Spinal cord (tissue), 10 donors: Measurements from ENCODE around the gene SERPINB2. TPM values are rescaled to one million over a fixed set of nuclear protein-coding genes. Genes with fewer than 3 reads are reported as not detected.

Experiments used
- DNase-seq, 6 donors: peaks; one replicate each; pipeline versions ENCODE4 v3.0.0 to v3.0.0-alpha.2; 2013 to 2015; ENCODE audit warnings: low spot score in 6 of 6, low read depth in 4 of 6
- H3K27ac ChIP-seq: one replicate; pipeline ENCODE4 v1.5.1; 2013; ENCODE audit warnings: low read depth, low read length, control low read depth
- H3K27me3 ChIP-seq: one replicate; pipeline ENCODE4 v1.6.1; 2013; ENCODE audit warnings: low read length; ENCODE audit not compliant: control insufficient read depth, insufficient read depth
- H3K36me3 ChIP-seq: one replicate; pipeline ENCODE4 v1.6.1; 2013; ENCODE audit warnings: low read length; ENCODE audit not compliant: control insufficient read depth, insufficient read depth
- H3K4me1 ChIP-seq: one replicate; pipeline ENCODE4 v1.6.1; 2013; ENCODE audit warnings: low read length; ENCODE audit not compliant: control insufficient read depth, insufficient read depth
- H3K4me3 ChIP-seq: one replicate; pipeline ENCODE4 v1.5.1; 2013; ENCODE audit warnings: low read depth, low read length, control low read depth
- H3K9me3 ChIP-seq: one replicate; pipeline ENCODE4 v1.6.1; 2013; ENCODE audit warnings: low read length; ENCODE audit not compliant: control insufficient read depth, insufficient read depth
- WGBS: methylation state at CpG from one replicate; pipeline ENCODE4 v1.1.5; 2013; ENCODE audit warnings: missing lambda C conversion rate; ENCODE audit not compliant: insufficient coverage; 5-methylcytosine and 5-hydroxymethylcytosine counted together
- long read RNA-seq, 4 donors: transcript quantifications; one replicate each; lab custom pipeline, GENCODE V29; 2026
- polyA plus RNA-seq, 2 donors: library from polyadenylated mRNA; unstranded; fragments of 120-200 nt; gene quantifications; one replicate each; pipeline ENCODE4 v1.2.1, GENCODE V29; 2013; ENCODE audit not compliant: insufficient read length in 2 of 2
- total RNA-seq, 2 donors: library from RNA; depleted of rRNA in 1 of 2; stranded (reverse); fragments of 120-200 nt in 1 of 2; fragments of >200 nt in 1 of 2; gene quantifications; one replicate each; pipeline versions ENCODE4 v1.2.3 to v1.2.4, GENCODE V29; 2013 to 2014
- donor health status: healthy.

The SERPINB2 gene
- total RNA-seq (under 1 TPM; 0.28 to 0.69 TPM), polyA plus RNA-seq (not detected)
- long read RNA-seq, donor 1 = 0 reads
- long read RNA-seq, donor 2 = 0 reads
- long read RNA-seq, donor 3 = 0 reads
- long read RNA-seq, donor 4 = 0 reads

DNA sequence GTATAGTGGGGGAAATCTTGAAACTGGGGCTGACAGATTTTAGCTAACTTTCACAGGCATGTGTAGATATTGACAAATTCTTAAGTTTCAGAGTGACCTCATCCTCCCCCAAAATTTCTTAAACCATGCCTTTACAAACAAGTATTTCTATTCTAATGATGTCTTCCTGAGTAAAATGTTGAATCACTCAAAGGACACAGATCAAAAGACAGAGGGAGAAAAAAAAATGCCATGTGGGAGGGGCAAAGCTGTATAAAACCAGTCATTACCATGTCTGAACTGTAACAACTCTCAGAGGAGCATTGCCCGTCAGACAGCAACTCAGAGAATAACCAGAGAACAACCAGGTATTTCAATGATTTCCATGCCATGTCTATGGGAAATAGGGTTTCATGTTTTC lies at the start of gene SERPINB2:
Gene SERPINB2, plus strand, starts transcription at position 282 of the 400 bp plus-strand sequence. CDS start 3,740 bp downstream, outside the sequence.
- no CpG with 5 or more reads among the region's 1 CpG for WGBS
- Histone ChIP-seq H3K36me3 (no peaks in the 10 kb centered on the region), H3K27ac (no peak within 1 kb of the TSS), H3K9me3 (no peaks in the 10 kb centered on the region), H3K4me1 (no peaks in the 10 kb centered on the region), H3K27me3 (no peaks in the 10 kb centered on the region), H3K4me3 (no peak within 1 kb of the TSS)
- no peak for DNase-seq

DNA sequence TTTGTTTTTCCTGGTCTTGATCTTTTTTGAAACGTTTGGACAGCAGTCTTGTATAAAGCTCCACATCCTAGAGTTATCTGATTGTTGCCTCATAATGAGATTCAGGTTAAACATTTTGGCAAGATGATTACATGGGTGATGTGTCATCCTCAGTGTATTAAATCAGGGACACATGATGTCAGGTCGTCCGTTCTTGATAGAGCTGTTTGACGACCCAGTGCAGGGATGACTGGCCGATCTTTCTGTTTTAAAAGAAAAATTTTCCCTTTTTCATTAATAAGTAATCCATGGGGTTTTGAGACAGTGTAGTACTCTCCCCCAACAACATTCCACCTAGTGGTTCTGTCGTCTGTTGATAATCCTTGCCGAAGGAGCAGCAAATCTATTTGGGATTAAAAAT lies 44.5 kb upstream of the SERPINB2 start:
- Histone ChIP-seq H3K4me1 (no peaks in the 10 kb centered on the region), H3K27ac (no peak overlapping the region), H3K36me3 (no peaks in the 10 kb centered on the region), H3K9me3 (no peaks in the 10 kb centered on the region), H3K4me3 (no peak overlapping the region), H3K27me3 (no peaks in the 10 kb centered on the region)
- 72% methylated on average over 3 of the region's 7 CpGs for WGBS
- DNase-seq = no peak

- Histone ChIP-seq H3K4me3 (no peak overlapping the region), H3K36me3 (no peaks in the 10 kb centered on the region), H3K27me3 (no peaks in the 10 kb centered on the region), H3K4me1 (no peaks in the 10 kb centered on the region), H3K27ac (no peak overlapping the region), H3K9me3 (no peaks in the 10 kb centered on the region)
- WGBS = 0% methylated on average over 1 of the region's 3 CpGs
- DNase-seq = peak in 3 of 6 donors; percentile 11 to 76 (median 45)
These were observed 43.3 kb upstream of the SERPINB2 start for GRCh38 chr18:63844254-63844653.

GRCh38 chr18:63848159-63848558 lies 39.3 kb upstream of the SERPINB2 start:
- WGBS = no CpG with 5 or more reads among the region's 2 CpGs
- Histone ChIP-seq H3K4me1 (no peaks in the 10 kb centered on the region), H3K9me3 (no peaks in the 10 kb centered on the region), H3K27ac (no peak overlapping the region), H3K4me3 (no peak overlapping the region), H3K36me3 (no peaks in the 10 kb centered on the region), H3K27me3 (no peaks in the 10 kb centered on the region)
- DNase-seq = peak in 5 of 6 donors; percentile 3 to 84 (median 28)

DNA sequence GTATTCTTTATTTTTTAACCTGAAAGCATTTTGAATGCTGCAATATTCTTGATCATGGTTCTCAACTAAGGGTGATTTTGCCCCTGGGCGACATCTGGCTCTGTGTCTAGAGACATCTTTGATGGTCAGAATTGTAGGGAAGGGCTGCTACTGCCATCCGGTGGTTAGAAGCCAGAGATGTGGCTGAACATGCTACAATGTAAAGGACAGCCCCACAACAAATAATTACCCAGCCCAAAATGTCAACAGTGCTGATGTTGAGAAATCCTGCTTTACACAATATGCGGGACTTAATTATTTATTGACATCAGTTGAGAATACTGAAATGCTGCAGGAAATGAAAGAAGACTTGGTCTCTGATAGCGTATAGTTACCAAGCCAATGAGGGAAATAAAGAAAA lies 37.5 kb upstream of the SERPINB2 start:
- Histone ChIP-seq H3K27me3 (no peaks in the 10 kb centered on the region), H3K9me3 (no peaks in the 10 kb centered on the region), H3K27ac (no peak overlapping the region), H3K4me3 (no peak overlapping the region), H3K4me1 (no peaks in the 10 kb centered on the region), H3K36me3 (no peaks in the 10 kb centered on the region)
- WGBS = 17% methylated on average over 1 of the region's 4 CpGs
- peak in 3 of 6 donors; percentile 1 to 54 (median 12) for DNase-seq

DNA sequence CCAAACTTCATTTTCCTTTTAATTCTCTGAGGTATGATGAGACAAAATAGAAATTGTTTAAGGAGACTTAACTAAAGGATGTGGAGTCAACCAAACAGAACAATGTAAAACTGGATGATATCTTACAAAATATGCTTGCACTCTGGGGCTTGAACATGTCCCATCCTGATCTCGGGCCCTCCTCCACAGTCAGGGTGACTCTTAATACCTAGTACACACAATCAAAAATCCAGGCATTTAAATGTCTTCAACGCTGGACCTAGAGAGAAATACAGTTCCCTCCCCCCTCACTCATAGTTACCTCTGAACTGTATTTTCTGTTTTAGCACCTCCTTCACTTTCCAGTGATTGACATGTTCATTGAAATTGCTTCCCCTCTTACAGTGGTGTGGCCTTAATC lies 36.9 kb upstream of the SERPINB2 start:
- H3K27me3 ChIP-seq = no peaks in the 10 kb centered on the region
- H3K4me1 ChIP-seq = no peaks in the 10 kb centered on the region
- no peaks in the 10 kb centered on the region for H3K36me3 ChIP-seq
- no peak for DNase-seq
- 84% methylated on average over 2 of the region's 2 CpGs for WGBS
- H3K4me3 ChIP-seq = no peak overlapping the region
- no peaks in the 10 kb centered on the region for H3K9me3 ChIP-seq
- H3K27ac ChIP-seq = no peak overlapping the region

DNA sequence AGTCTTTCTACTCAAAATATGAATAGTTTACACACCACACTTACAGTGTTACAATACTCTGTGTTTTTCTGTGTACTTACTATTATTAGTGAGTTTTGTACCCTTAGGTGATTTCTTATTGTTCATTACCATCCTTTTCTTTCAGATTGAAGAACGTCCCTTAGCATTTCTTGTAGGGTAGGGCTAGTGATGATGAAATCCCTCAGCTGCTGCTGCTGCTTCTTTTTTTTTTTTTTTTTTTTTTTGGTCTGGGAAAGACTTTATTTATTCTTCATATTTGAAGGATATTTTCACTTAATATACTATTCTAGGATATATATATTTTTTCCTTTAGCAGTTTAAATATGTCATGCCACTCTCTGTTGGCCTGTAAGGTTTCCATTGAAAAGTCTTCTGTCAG lies 29.0 kb upstream of the SERPINB2 start:
- no peaks in the 10 kb centered on the region for H3K27me3 ChIP-seq
- H3K4me1 ChIP-seq = no peaks in the 10 kb centered on the region
- no peak overlapping the region for H3K4me3 ChIP-seq
- no peaks in the 10 kb centered on the region for H3K36me3 ChIP-seq
- no CpG with 5 or more reads among the region's 1 CpG for WGBS
- H3K27ac ChIP-seq = no peak overlapping the region
- no peak for DNase-seq
- no peaks in the 10 kb centered on the region for H3K9me3 ChIP-seq

DNA sequence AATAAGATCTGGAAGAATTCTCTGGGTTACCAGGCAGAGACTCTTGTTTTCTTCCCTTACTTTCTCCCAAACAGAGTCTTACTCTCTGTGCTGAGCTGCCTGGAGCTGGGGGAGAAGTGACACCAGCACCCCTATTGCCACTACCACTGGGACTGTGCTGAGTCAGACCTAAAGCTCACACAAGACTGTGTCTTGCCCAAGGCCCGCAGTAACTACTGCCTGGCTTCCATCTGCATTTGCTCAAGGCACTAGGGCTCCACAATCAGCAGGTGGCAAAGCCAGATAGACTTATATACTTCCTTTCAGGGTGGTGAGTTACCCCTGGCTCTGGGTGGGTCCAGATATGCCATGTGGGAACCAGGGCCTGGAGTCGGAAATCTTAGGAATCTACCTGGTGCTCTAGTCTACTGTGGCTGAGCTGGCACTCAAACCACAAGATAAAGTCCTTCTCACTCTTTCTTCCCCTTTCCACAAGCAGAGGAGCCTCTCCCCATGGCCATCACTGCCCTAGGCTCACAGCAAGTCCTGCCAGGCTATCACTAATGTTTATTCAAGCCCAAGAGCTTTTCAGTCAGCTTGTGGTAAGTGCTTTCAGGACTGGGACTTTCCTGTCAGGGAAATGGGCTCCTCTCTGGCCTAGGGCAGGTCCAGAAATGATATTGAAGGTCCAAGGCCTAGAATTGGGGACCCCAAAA lies 27.6 kb upstream of the SERPINB2 start:
- WGBS = 100% methylated on average over 2 of the region's 2 CpGs
- DNase-seq = no peak

DNA sequence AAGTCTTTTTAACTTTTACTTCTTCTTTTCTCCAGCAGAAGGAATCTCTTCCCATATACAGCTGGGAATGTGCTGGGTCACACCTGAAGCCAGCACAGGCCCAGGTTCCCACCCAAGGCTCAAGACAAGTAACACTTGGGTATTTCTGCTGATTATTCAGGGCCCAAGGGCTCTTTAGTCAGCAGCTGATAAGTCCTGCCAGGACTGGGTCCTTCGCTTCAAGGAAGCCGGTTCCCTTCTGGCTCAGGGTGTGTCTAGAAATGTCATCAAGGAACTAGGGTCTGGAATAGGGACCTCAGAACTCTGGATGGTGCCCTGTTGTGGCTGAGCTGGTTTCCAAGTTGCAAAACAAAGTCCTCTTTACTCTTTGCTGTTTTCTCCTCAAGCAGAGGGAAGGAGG lies 27.0 kb upstream of the SERPINB2 start:
- 100% methylated on average over 2 of the region's 2 CpGs for WGBS

More for the DNA sequence above, 27.6 kb upstream of the SERPINB2 start:
- Histone ChIP-seq H3K36me3 (no peaks in the 10 kb centered on the region), H3K9me3 (no peaks in the 10 kb centered on the region), H3K4me1 (no peaks in the 10 kb centered on the region), H3K4me3 (no peak overlapping the region), H3K27me3 (no peaks in the 10 kb centered on the region), H3K27ac (no peak overlapping the region)

More for the DNA sequence above, 27.0 kb upstream of the SERPINB2 start:
- no peak overlapping the region for H3K4me3 ChIP-seq
- H3K9me3 ChIP-seq = no peaks in the 10 kb centered on the region
- no peaks in the 10 kb centered on the region for H3K4me1 ChIP-seq
- no peak for DNase-seq
- H3K27me3 ChIP-seq = no peaks in the 10 kb centered on the region
- H3K36me3 ChIP-seq = no peaks in the 10 kb centered on the region
- H3K27ac ChIP-seq = no peak overlapping the region
